Measurements from ENCODE around the gene TAC1. TPM values are rescaled to one million over a fixed set of nuclear protein-coding genes. Genes with fewer than 3 reads are reported as not detected.

The TAC1 gene
- total and polyA plus RNA-seq, 10 of the 15 experiments (the other 5 are each of a cell fraction or from before 2014, with no cell fraction given) = not detected

- ATAC-seq (no peak), FAIRE-seq (no peak), DNase-seq (ENCODE audit: low read depth, low spot score) (no peak)
- TF ChIP-seq NR2C1 (IDR thresholded peaks at IDR 0.05) = no peak
- TF ChIP-seq USF2 (IDR thresholded peaks at IDR 0.05; ENCODE audit: borderline replicate concordance, low read depth, low read length) = no peak
- no peak for TF ChIP-seq EP300 (IDR thresholded peaks at IDR 0.05; ENCODE audit: borderline replicate concordance in 1 of 2, control insufficient read depth in 1 of 2, low read depth in 2 of 2, low read length in 2 of 2)
- TF ChIP-seq SUPT20H (IDR thresholded peaks at IDR 0.05; ENCODE audit: borderline replicate concordance, control insufficient read depth, low read depth, low read length) = no peak
- SMC1A ChIA-PET (ENCODE audit: uncharacterized antibody, unreplicated experiment) = no interaction called here
- intact Hi-C loops (cut with micrococcal nuclease; ENCODE audit: unreplicated experiment) (no loop called here), in situ Hi-C loops (cut with MboI) (no loop called here)
- H3K27me3 ChIP-seq (replicated peaks in 1 of 2; ENCODE audit: control insufficient read depth in 2 of 2, insufficient read depth in 2 of 2, low read length in 1 of 2) = peaks cover 10 to 14% of the 10 kb centered on the region in 2 experiments
- H3K9ac ChIP-seq (ENCODE audit: control insufficient read depth, insufficient read depth, low read length) = no peak overlapping the region
- H3K9me3 ChIP-seq (replicated peaks; ENCODE audit: control insufficient read depth, insufficient read depth, low read length) = no peaks in the 10 kb centered on the region; the same call in 2 of the 3 replicates
- no peak overlapping the region for H2AFZ ChIP-seq (ENCODE audit: control insufficient read depth, low read depth, low read length)
- CTCF ChIA-PET = no interaction called here
- no TSS peak for BruUV-seq (replicated peaks)
- H3K79me2 ChIP-seq (ENCODE audit: control insufficient read depth, insufficient read depth, low read length) = no peaks in the 10 kb centered on the region
- no peak overlapping the region for H3K27ac ChIP-seq (ENCODE audit: control insufficient read depth, insufficient read depth)
- H4K20me1 ChIP-seq (ENCODE audit: control insufficient read depth, insufficient read depth) = no peaks in the 10 kb centered on the region
- H3K36me3 ChIP-seq (ENCODE audit: control insufficient read depth in 2 of 2, insufficient read depth in 2 of 2, low read length in 1 of 2) = no peaks in the 10 kb centered on the region
- POLR2A ChIA-PET = no interaction called here
- H3K4me2 ChIP-seq (ENCODE audit: control insufficient read depth, insufficient read depth) = no peak overlapping the region
- no peaks in the 10 kb centered on the region for H3K4me1 ChIP-seq (ENCODE audit: control insufficient read depth, insufficient read depth, low read length)
- RAD21 ChIA-PET (ENCODE audit: unreplicated experiment) = no interaction called here
- no peak overlapping the region for H3K4me3 ChIP-seq
- WGBS (ENCODE audit: insufficient coverage, insufficient replicate concordance, low lambda C conversion rate, missing lambda C conversion rate) = 33% methylated on average over 3 of the region's 3 CpGs
Measured at GRCh38 chr7:97735075-97735474, 3.2 kb downstream of the TAC1 start.

GRCh38 chr7:97748482-97748881 is 16.6 kb downstream of the TAC1 start:
- Histone ChIP-seq H3K27me3 (replicated peaks in 1 of 2; ENCODE audit: control insufficient read depth in 2 of 2, insufficient read depth in 2 of 2, low read length in 1 of 2) (no peaks in the 10 kb centered on the region), H3K4me3 (no peak overlapping the region), H3K79me2 (ENCODE audit: control insufficient read depth, insufficient read depth, low read length) (no peaks in the 10 kb centered on the region), H3K4me1 (ENCODE audit: control insufficient read depth, insufficient read depth, low read length) (no peaks in the 10 kb centered on the region), H2AFZ (ENCODE audit: control insufficient read depth, low read depth, low read length) (no peak overlapping the region), H3K27ac (ENCODE audit: control insufficient read depth, insufficient read depth) (no peak overlapping the region), H3K9me3 (replicated peaks; ENCODE audit: control insufficient read depth, insufficient read depth, low read length) (no peaks in the 10 kb centered on the region), H3K9ac (ENCODE audit: control insufficient read depth, insufficient read depth, low read length) (no peak overlapping the region), H4K20me1 (ENCODE audit: control insufficient read depth, insufficient read depth) (no peaks in the 10 kb centered on the region), H3K4me2 (ENCODE audit: control insufficient read depth, insufficient read depth) (no peak overlapping the region), H3K36me3 (ENCODE audit: control insufficient read depth in 2 of 2, insufficient read depth in 2 of 2, low read length in 1 of 2) (no peaks in the 10 kb centered on the region)
- DNase-seq (ENCODE audit: low read depth, low spot score) = no peak
- FAIRE-seq = no peak
- ChIA-PET CTCF (no interaction called here), SMC1A (ENCODE audit: uncharacterized antibody, unreplicated experiment) (interaction anchor here (1.0 kb wide), 1 partner anchor 579 kb away, joined by 3 read pairs; no protein-coding TSS in a partner anchor), POLR2A (no interaction called here), RAD21 (ENCODE audit: unreplicated experiment) (no interaction called here)
- no TSS peak for BruUV-seq (replicated peaks)
- ATAC-seq = no peak
- intact Hi-C loops (cut with micrococcal nuclease; ENCODE audit: unreplicated experiment) = no loop called here
- in situ Hi-C loops (cut with MboI) = no loop called here
- TF ChIP-seq BACH1 (IDR thresholded peaks at IDR 0.05; ENCODE audit: borderline replicate concordance) (no peak), NFYB (IDR thresholded peaks at IDR 0.05; ENCODE audit: insufficient read depth, low read depth, low read length) (no peak), IKZF2 (IDR thresholded peaks at IDR 0.05) (no peak), SRF (IDR thresholded peaks at IDR 0.05; ENCODE audit: low read depth in 2 of 2, low read length in 2 of 2) (no peak), JUNB (IDR thresholded peaks at IDR 0.05) (no peak), EZH2 (IDR thresholded peaks at IDR 0.05; ENCODE audit: borderline replicate concordance, control insufficient read depth, low read depth, low read length) (no peak), RAD51 (IDR thresholded peaks at IDR 0.05) (no peak), TARDBP (IDR thresholded peaks at IDR 0.05; ENCODE audit: borderline replicate concordance) (no peak), CBFB (IDR thresholded peaks at IDR 0.05; ENCODE audit: low read depth) (no peak), CBX5 (IDR thresholded peaks at IDR 0.05; ENCODE audit: low read depth) (no peak), RBBP5 (conservative IDR thresholded peaks at IDR 0.05) (no peak)
- TF ChIP-seq, protein P1, sequence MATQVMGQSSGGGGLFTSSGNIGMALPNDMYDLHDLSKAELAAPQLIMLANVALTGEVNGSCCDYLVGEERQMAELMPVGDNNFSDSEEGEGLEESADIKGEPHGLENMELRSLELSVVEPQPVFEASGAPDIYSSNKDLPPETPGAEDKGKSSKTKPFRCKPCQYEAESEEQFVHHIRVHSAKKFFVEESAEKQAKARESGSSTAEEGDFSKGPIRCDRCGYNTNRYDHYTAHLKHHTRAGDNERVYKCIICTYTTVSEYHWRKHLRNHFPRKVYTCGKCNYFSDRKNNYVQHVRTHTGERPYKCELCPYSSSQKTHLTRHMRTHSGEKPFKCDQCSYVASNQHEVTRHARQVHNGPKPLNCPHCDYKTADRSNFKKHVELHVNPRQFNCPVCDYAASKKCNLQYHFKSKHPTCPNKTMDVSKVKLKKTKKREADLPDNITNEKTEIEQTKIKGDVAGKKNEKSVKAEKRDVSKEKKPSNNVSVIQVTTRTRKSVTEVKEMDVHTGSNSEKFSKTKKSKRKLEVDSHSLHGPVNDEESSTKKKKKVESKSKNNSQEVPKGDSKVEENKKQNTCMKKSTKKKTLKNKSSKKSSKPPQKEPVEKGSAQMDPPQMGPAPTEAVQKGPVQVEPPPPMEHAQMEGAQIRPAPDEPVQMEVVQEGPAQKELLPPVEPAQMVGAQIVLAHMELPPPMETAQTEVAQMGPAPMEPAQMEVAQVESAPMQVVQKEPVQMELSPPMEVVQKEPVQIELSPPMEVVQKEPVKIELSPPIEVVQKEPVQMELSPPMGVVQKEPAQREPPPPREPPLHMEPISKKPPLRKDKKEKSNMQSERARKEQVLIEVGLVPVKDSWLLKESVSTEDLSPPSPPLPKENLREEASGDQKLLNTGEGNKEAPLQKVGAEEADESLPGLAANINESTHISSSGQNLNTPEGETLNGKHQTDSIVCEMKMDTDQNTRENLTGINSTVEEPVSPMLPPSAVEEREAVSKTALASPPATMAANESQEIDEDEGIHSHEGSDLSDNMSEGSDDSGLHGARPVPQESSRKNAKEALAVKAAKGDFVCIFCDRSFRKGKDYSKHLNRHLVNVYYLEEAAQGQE (IDR thresholded peaks at IDR 0.05; ENCODE audit: low read depth, low read length) = no peak
